GM12878 (cell line): ENCODE measurements around the gene SUGCT.

ENCODE experiments used
- CTCF ChIP-seq, 3 experiments: IDR thresholded peaks in 2 of 3; conservative IDR thresholded peaks in 1 of 3; 2 replicates each; pipeline ENCODE4 v1.5.1; 2011; ENCODE audit warnings: low read depth in 3 of 3, low read length in 3 of 3, mild to moderate bottlenecking in 3 of 3, control low read depth in 2 of 3, moderate library complexity in 2 of 3, inconsistent platforms in 1 of 3, mixed read lengths in 1 of 3; ENCODE audit not compliant: control insufficient read depth in 2 of 3, insufficient read depth in 1 of 3; ENCODE audit errors: extremely low read depth in 1 of 3
- GABPA ChIP-seq: IDR thresholded peaks from 2 replicates; pipeline ENCODE4 v1.6.1; 2014; ENCODE audit warnings: antibody characterized with exemption, low read depth, mild to moderate bottlenecking, inconsistent platforms
- POLR2AphosphoS5 ChIP-seq: IDR thresholded peaks from 2 replicates; pipeline ENCODE4 v1.6.1; 2011; ENCODE audit warnings: mild to moderate bottlenecking, low read length, inconsistent platforms
- SKIL ChIP-seq: fragments of 450-650 bp; IDR thresholded peaks from 2 replicates; pipeline ENCODE4 v1.6.1; 2017; ENCODE audit warnings: mild to moderate bottlenecking, low read depth, inconsistent platforms; ENCODE audit not compliant: poor library complexity, severe bottlenecking
- TAF1 ChIP-seq: IDR thresholded peaks from 2 replicates; pipeline ENCODE4 v1.6.1; 2011; ENCODE audit warnings: mild to moderate bottlenecking, low read depth, low read length, borderline replicate concordance
- YY1 ChIP-seq: IDR thresholded peaks from 2 replicates; pipeline ENCODE4 v1.6.1; 2011; ENCODE audit warnings: low read depth, mild to moderate bottlenecking, low read length

GRCh38 chr7:40541336-40541735 lies 406.5 kb downstream of the SUGCT start:
- no peak for TF ChIP-seq SKIL
- TF ChIP-seq YY1: no peak
- TF ChIP-seq TAF1: no peak
- no peak for TF ChIP-seq GABPA
- no peak for TF ChIP-seq POLR2AphosphoS5
- no peak for TF ChIP-seq CTCF (IDR thresholded peaks at IDR 0.05 in 2 of 3, conservative IDR thresholded peaks at IDR 0.05 in 1 of 3; ENCODE audit: control insufficient read depth in 2 of 3, extremely low read depth in 1 of 3, insufficient read depth in 1 of 3, low read depth in 3 of 3, low read length in 3 of 3)
